ENCODE data around the gene ACSM6. TPM values are rescaled to one million over a fixed set of nuclear protein-coding genes. Genes with fewer than 3 reads are reported as not detected.

The ACSM6 gene
- total and polyA plus RNA-seq, 2 of the 8 experiments (the other 6 are each of a cell fraction or from before 2014, with no cell fraction given) = 0.33 TPM; not detected in 1

DNA sequence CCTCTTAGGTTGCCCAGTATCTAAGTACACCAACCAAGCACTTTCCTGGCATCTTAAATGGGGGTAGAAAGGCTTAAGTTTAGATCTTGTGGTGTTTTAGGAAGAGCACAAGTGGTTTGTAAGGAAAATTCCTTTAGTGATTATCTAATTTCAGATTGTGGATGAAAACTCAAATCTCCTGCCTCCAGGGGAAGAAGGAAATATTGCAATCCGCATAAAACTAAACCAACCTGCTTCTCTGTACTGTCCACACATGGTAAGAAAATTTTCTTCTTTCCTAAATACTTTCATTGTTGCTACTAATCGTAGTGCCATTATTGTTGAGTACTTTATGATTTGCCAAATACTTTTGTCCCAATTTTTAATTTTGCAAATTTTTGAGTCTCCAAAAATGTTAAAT lies 31.1 kb downstream of the ACSM6 start:
- Histone ChIP-seq H3K27ac (ENCODE audit: low read depth, low read length) (no peak overlapping the region), H3K27me3 (replicated peaks in 1 of 4; ENCODE audit: control insufficient read depth in 3 of 4, extremely low read depth in 1 of 4, insufficient read depth in 3 of 4, low read length in 3 of 4) (no peaks in the 10 kb centered on the region), H3K4ac (replicated peaks; ENCODE audit: insufficient read length, low read depth, low read length) (no peak overlapping the region), H4K5ac (ENCODE audit: insufficient read length, low read depth, low read length) (no peak overlapping the region), H3K36me3 (ENCODE audit: control insufficient read depth in 2 of 4, insufficient read depth in 4 of 4, low read length in 3 of 4) (peaks cover 0 to 4% (median 0%) of the 10 kb centered on the region in 4 experiments; a peak in 1 of 8 replicates), H3K9ac (replicated peaks in 1 of 4; ENCODE audit: extremely low read depth in 1 of 4, low read depth in 3 of 4, low read length in 3 of 4) (no peak overlapping the region), H2BK120ac (replicated peaks; ENCODE audit: low read depth, low read length) (peak overlapping the region; percentile 25), H3K23me2 (ENCODE audit: low read depth, low read length) (0 out of 2 replicates have a peak, but pooled peaks cover 4% of the 10 kb centered on the region), H4K20me1 (replicated peaks in 1 of 2; ENCODE audit: control insufficient read depth in 1 of 2, insufficient read depth in 2 of 2, low read length in 2 of 2) (no peaks in the 10 kb centered on the region), H3K18ac (ENCODE audit: extremely low read depth, low read length) (peak overlapping the region; percentile 34; the same call in 1 of the 2 replicates), H4K8ac (ENCODE audit: extremely low read depth, insufficient read depth, low read length) (no peak overlapping the region), H2BK5ac (ENCODE audit: low read depth, low read length) (peak overlapping the region; percentile 64; the same call in 1 of the 2 replicates), H2AFZ (ENCODE audit: low read length) (no peak overlapping the region), H2BK15ac (ENCODE audit: low read length) (no peak overlapping the region), H3K56ac (replicated peaks; ENCODE audit: insufficient read length, low read depth, low read length) (no peak overlapping the region), H2AK5ac (ENCODE audit: low read depth, low read length) (0 out of 2 replicates have a peak overlapping the region, but pooled peaks have one; percentile 9), H2BK12ac (ENCODE audit: low read depth, low read length) (peak overlapping the region; percentile 75; the same call in 1 of the 2 replicates), H3K79me2 (ENCODE audit: control insufficient read depth in 1 of 2, insufficient read depth in 2 of 2, low read length in 2 of 2) (no peaks in the 10 kb centered on the region), H2BK20ac (ENCODE audit: low read length) (peak overlapping the region; percentile 74; the same call in 1 of the 2 replicates), H3K4me1 (replicated peaks in 1 of 4; ENCODE audit: control insufficient read depth in 3 of 4, insufficient read depth in 4 of 4, low read length in 3 of 4) (peaks cover 0 to 18% (median 12%) of the 10 kb centered on the region in 4 experiments; a peak in 6 of 7 replicates), H4K91ac (replicated peaks; ENCODE audit: insufficient read length, low read length) (peak overlapping the region; percentile 5), H3K14ac (ENCODE audit: insufficient read length) (no peak overlapping the region), H3K23ac (ENCODE audit: insufficient read length) (no peak overlapping the region), H3K9me3 (ENCODE audit: insufficient read depth in 2 of 2, low read depth in 1 of 2, low read length in 1 of 2) (no peaks in the 10 kb centered on the region; a peak in 1 of 4 replicates), H3K4me2 (ENCODE audit: insufficient read depth in 1 of 2, low read depth in 2 of 2, low read length in 2 of 2) (no peak overlapping the region), H3K4me3 (ENCODE audit: extremely low read depth in 1 of 4, insufficient read depth in 2 of 4, low read depth in 3 of 4, low read length in 4 of 4) (no peak overlapping the region), H3K79me1 (ENCODE audit: low read depth, low read length) (no peaks in the 10 kb centered on the region)
- DNase-seq (ENCODE audit: low read depth in 1 of 2, low spot score in 2 of 2) = no peak
- WGBS, 2 experiments (ENCODE audit: extremely low coverage in 1 of 2, insufficient coverage in 1 of 2, insufficient read length in 1 of 2, insufficient replicate concordance in 2 of 2, low coverage in 1 of 2, low lambda C conversion rate in 2 of 2, missing lambda C conversion rate in 1 of 2) = 73% methylated on average over 2 of the region's 2 CpGs; no CpG with 5 or more reads in 1 of the 2 experiments
- POLR2A ChIA-PET (ENCODE audit: partially characterized antibody) = interaction anchor here (1.0 kb wide), 1 partner anchor 49 kb away, joined by 4 read pairs; no protein-coding TSS in a partner anchor
- CTCF ChIA-PET (ENCODE audit: partially characterized antibody) = no interaction called here
- FAIRE-seq = no peak
- no peak for TF ChIP-seq NRF1 (IDR thresholded peaks at IDR 0.05; ENCODE audit: low read depth, low read length)
- no peak for TF ChIP-seq GABPA (IDR thresholded peaks at IDR 0.05; ENCODE audit: borderline replicate concordance, insufficient read depth, low read length)
- no peak for TF ChIP-seq TAF7 (optimal IDR thresholded peaks at IDR 0.05; ENCODE audit: borderline replicate concordance, low read depth, low read length)
- no peak for TF ChIP-seq SUZ12 (IDR thresholded peaks at IDR 0.05; ENCODE audit: low read length)
- TF ChIP-seq RXRA (IDR thresholded peaks at IDR 0.05; ENCODE audit: insufficient read depth, low read depth, low read length) = no peak
- no peak for TF ChIP-seq BRCA1 (IDR thresholded peaks at IDR 0.05; ENCODE audit: low read depth, low read length)

Measured in H1 (cell line).